ENCODE measurements around the gene IQCE. TPM values are rescaled to one million over a fixed set of nuclear protein-coding genes. Genes with fewer than 3 reads are reported as not detected.

IQCE gene
- total RNA-seq, 6 donors from 2014 or later: 18.0 to 51.3 (median 23.9) TPM

DNA sequence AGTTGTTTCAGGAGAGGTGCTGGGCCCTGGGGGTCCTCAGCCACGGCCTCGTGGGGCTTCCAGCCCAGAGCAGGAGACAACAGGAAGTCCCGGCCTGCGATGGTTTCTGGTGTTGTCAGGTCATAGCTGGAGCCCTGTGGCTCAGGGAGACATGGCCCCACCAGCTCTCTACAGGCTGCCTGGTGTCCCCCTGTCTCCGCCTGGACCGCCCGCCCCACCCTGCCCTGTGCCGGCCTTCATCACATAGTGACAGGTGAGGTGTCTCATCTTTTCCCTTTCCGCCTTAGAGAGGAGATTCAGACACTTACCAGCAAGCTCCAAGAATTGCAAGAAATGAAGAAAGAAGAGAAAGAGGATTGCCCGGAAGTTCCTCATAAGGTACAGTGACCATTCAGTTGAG lies 35.8 kb downstream of the IQCE start:
- no peak for ATAC-seq (ENCODE audit: low FRiP score in 2 of 2)
- peak in 1 of 2 donors; percentile 71 for DNase-seq
- Histone ChIP-seq H3K4me3 (no peak overlapping the region), H3K27ac (no peak overlapping the region), H3K4me1 (no peaks in the 10 kb centered on the region), H3K9me3 (no peaks in the 10 kb centered on the region), H3K27me3 (no peaks in the 10 kb centered on the region), H3K36me3 (peaks cover 5 to 89% (median 69%) of the 10 kb centered on the region in 4 donors)
- 85 to 88% methylated on average over 8 to 9 of the region's 10 CpGs for WGBS, 2 donors
- TF ChIP-seq POLR2AphosphoS5 (IDR thresholded peaks at IDR 0.05): no peak
- no peak for TF ChIP-seq EP300 (IDR thresholded peaks at IDR 0.05)
- TF ChIP-seq, protein P1, sequence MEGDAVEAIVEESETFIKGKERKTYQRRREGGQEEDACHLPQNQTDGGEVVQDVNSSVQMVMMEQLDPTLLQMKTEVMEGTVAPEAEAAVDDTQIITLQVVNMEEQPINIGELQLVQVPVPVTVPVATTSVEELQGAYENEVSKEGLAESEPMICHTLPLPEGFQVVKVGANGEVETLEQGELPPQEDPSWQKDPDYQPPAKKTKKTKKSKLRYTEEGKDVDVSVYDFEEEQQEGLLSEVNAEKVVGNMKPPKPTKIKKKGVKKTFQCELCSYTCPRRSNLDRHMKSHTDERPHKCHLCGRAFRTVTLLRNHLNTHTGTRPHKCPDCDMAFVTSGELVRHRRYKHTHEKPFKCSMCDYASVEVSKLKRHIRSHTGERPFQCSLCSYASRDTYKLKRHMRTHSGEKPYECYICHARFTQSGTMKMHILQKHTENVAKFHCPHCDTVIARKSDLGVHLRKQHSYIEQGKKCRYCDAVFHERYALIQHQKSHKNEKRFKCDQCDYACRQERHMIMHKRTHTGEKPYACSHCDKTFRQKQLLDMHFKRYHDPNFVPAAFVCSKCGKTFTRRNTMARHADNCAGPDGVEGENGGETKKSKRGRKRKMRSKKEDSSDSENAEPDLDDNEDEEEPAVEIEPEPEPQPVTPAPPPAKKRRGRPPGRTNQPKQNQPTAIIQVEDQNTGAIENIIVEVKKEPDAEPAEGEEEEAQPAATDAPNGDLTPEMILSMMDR (IDR thresholded peaks at IDR 0.05): no peak
- no peak for TF ChIP-seq POLR2A (IDR thresholded peaks at IDR 0.05)

GRCh38 chr7:2595258-2595860 lies 36.6 kb downstream of the IQCE start:
- H3K9me3 ChIP-seq: no peaks in the 10 kb centered on the region
- no peak overlapping the region for H3K4me3 ChIP-seq
- WGBS, 2 donors: 76 to 89% methylated on average over 9 to 27 of the region's 27 CpGs
- H3K27ac ChIP-seq: no peak overlapping the region
- H3K27me3 ChIP-seq: no peaks in the 10 kb centered on the region
- DNase-seq (peak in 1 of 2 donors; percentile 67), ATAC-seq (ENCODE audit: low FRiP score in 2 of 2) (no peak)
- H3K4me1 ChIP-seq: no peaks in the 10 kb centered on the region
- peaks cover 5 to 87% (median 67%) of the 10 kb centered on the region in 4 donors for H3K36me3 ChIP-seq
- TF ChIP-seq POLR2AphosphoS5 (IDR thresholded peaks at IDR 0.05) (no peak), EP300 (IDR thresholded peaks at IDR 0.05) (no peak), POLR2A (IDR thresholded peaks at IDR 0.05) (no peak)
- TF ChIP-seq, protein P1 (IDR thresholded peaks at IDR 0.05): no peak

GRCh38 chr7:2596464-2597272 lies 37.9 kb downstream of the IQCE start:
- DNase-seq: peak in 1 of 2 donors; percentile 77
- H3K4me1 ChIP-seq: no peaks in the 10 kb centered on the region
- H3K27ac ChIP-seq: no peak overlapping the region
- H3K27me3 ChIP-seq: no peaks in the 10 kb centered on the region
- ATAC-seq (ENCODE audit: low FRiP score in 2 of 2): no peak
- peaks cover 5 to 91% (median 68%) of the 10 kb centered on the region in 4 donors for H3K36me3 ChIP-seq
- 92 to 97% methylated on average over 22 of the region's 22 CpGs for WGBS, 2 donors
- no peak overlapping the region for H3K4me3 ChIP-seq
- no peaks in the 10 kb centered on the region for H3K9me3 ChIP-seq
- no peak for TF ChIP-seq POLR2A (IDR thresholded peaks at IDR 0.05)
- no peak for TF ChIP-seq POLR2AphosphoS5 (IDR thresholded peaks at IDR 0.05)
- no peak for TF ChIP-seq EP300 (IDR thresholded peaks at IDR 0.05)
- TF ChIP-seq, protein P1 (IDR thresholded peaks at IDR 0.05): no peak

GRCh38 chr7:2597273-2597640 lies 38.5 kb downstream of the IQCE start:
- WGBS, 2 donors: 93 to 94% methylated on average over 9 to 13 of the region's 13 CpGs
- H3K27me3 ChIP-seq: no peaks in the 10 kb centered on the region
- no peak overlapping the region for H3K27ac ChIP-seq
- TF ChIP-seq POLR2AphosphoS5 (IDR thresholded peaks at IDR 0.05) (no peak), EP300 (IDR thresholded peaks at IDR 0.05) (no peak), POLR2A (IDR thresholded peaks at IDR 0.05) (no peak)
- TF ChIP-seq, protein P1 (IDR thresholded peaks at IDR 0.05): no peak
- DNase-seq (peak in 1 of 2 donors; percentile 70), ATAC-seq (ENCODE audit: low FRiP score in 2 of 2) (no peak)
- H3K36me3 ChIP-seq: peaks cover 2 to 91% (median 64%) of the 10 kb centered on the region in 4 donors
- no peak overlapping the region for H3K4me3 ChIP-seq
- peaks cover 0 to under 1% (median 0%) of the 10 kb centered on the region in 4 donors for H3K4me1 ChIP-seq
- no peaks in the 10 kb centered on the region for H3K9me3 ChIP-seq

Measured in upper lobe of left lung (tissue), 6 donors.